ENCODE data around the gene NLRP6.
"Not testable (repeated sequence)": the region's sequence is repeated elsewhere in the genome, so short reads cannot be mapped to it uniquely, and the experiment has no call there.

The NLRP6 gene

DNA sequence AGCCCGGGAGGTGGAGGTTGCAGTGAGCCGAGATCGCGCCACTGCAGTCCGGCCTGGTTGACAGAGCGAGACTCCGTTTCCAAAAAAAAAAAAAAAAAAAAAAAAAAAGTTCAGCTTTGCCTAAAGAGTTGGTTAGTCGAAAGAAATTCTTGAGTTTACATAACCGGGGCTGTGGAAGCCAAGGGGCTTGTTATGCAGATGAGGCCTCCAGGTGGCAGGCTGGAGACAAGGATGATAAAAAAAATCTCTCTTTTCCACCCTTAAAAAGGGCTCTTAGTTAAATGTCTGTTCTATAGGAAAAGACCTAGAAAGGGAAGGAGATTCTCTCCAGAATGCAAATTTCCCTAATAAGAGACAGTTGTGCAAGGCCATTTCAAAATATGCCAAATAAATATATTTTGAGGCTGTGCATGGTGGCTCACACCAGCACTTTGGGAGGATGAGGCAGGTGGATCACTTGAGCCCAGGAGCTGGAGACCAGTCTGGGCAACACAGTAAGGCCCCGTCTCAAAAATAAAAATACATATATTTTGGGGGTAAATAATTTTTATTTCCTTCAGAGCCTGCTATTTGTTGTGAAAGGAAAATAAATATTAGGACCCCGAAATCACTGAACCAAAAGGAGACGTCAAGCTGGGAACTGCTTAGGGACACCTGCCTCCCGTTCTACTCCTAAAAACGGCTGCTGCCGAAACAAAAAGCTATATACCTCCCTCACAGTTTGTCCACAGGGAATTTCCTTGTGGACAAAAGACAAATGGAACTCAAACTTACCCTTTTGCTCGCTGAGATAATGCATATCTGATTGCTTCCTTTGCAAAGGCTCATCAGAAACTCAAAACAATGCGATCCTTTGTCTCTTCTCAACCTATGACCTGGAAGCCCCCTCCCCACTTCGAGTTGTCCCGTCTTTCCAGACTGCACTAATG lies 27.0 kb downstream of the NLRP6 start:
- in situ Hi-C loops (cut with HindIII; ENCODE audit: low sequenced_read_pairs): no loop called here

DNA sequence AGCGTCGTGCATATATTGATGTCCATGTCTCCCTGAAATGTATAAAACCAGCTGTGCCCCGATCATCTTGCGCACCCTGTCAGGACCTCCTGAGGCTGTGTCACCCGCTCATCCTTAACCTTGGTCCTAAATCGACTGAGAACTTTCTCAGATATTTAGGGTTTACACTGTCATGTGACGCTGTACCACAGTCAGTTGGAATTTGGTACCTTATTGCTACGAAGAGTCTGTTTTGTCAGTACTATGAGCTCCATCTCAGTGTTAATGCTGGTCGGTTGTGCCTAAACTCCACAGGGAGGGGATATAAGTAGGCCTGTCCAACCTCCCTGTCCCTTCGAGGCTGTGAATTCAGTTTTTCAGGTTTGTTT lies 27.6 kb downstream of the NLRP6 start:
- in situ Hi-C loops (cut with HindIII; ENCODE audit: low sequenced_read_pairs): no loop called here

DNA sequence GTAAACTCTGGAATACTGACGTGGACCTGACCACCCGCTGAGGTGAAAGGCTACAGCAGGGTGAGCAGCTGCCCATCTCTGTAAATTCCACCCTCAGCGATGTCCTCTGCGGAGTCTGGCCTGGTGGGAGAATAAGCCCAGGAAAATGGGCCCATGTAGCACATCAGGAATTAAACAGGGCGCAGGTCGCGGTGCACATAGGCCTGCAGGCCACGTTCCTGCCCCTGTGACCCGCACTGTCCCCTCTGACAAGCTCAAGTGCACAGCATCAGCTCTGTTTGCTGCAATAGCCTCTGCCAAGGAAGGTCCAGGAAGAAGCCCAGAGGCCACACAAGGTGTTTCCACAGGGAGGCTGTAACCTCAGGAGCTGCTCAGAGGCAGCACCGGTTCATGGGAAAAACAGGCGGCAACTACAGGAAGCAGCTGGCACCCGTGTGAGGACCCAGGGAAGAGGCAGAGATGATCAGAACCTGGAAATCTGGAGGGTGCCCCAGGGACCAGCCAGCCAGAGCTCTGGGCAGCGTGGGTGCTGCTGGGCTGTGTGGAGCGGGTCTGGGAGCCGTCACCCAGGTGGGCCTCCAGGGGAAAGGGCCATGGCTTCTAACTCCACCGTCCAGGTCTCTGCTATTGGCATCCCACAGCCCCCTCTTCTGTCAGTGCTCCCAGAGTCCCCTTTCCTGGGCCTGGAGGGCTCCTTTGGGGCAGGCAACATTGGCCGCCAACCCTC lies 28.6 kb downstream of the NLRP6 start:
- in situ Hi-C loops (cut with HindIII; ENCODE audit: low sequenced_read_pairs): no loop called here

DNA sequence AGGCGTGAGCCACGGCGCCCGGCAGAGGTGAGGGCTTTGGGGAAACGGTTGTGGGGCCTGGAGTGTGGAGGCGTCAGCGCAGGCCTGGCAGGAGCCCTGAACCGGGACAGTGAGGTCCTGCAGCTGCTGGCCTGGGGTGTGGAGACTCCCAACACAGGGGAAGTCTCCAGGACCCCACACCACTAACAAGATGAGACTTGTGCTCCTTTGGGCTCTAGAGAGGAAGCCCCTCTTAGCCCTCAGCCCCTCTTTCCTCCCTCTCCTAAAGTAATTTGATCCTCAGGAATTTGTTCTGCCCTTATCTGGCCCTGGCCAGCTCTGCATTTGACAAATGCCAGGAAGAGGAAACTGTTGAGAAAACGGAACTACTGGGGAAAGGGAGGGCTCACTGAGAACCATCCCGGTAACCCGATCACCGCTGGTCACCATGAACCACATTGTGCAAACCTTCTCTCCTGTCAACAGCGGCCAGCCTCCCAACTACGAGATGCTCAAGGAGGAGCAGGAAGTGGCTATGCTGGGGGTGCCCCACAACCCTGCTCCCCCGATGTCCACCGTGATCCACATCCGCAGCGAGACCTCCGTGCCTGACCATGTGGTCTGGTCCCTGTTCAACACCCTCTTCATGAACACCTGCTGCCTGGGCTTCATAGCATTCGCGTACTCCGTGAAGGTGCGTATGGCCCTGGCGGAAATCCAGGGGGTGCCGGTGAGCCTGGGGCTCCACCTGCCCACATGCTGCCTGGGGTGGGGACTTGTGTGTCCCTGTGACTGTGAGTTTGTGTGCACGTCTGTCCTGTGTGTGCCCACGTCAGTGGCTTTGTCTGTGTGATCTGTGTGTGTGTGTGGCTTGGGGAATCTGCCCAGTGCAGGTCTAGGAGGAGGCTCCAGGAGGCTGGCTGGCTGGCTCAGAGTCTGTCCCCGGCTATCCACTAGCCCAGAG lies 29.8 kb downstream of the NLRP6 start, which contains the start of gene IFITM2:
Gene IFITM2, plus strand, starts transcription at position 51 of the 943 bp plus-strand sequence. Its CDS starts 377 bp downstream, at position 428.
- in situ Hi-C loops (cut with HindIII; ENCODE audit: low sequenced_read_pairs): not testable (repeated sequence)

DNA sequence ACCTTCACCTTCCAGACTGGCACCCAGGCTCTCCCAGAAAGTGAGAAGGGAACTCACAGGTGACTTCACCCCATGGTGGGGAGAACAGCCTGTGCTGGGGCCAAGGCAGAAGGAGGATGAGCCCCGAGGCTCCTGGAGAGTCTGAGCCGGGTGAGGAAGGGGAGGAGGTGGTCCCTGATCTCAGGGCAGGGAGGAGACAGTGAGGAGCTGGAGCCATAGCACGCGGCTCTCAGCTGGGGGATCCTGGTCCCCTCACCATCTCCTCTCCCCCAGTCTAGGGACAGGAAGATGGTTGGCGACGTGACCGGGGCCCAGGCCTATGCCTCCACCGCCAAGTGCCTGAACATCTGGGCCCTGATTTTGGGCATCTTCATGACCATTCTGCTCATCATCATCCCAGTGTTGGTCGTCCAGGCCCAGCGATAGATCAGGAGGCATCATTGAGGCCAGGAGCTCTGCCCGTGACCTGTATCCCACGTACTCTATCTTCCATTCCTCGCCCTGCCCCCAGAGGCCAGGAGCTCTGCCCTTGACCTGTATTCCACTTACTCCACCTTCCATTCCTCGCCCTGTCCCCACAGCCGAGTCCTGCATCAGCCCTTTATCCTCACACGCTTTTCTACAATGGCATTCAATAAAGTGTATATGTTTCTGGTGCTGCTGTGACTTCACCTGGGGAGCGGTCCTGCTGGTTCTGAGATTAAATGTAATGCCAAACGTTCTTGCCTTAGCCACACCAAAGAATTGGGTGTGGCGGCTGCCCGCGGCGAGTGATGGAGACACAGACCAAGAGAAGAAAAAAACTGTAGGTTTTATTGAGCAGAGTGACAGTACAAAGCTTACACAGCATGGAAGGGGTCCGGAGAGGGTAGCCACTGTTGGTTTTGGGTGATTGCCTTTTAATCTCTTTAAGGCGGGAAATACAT lies 30.8 kb downstream of the NLRP6 start:
- in situ Hi-C loops (cut with HindIII; ENCODE audit: low sequenced_read_pairs): not testable (repeated sequence)

DNA sequence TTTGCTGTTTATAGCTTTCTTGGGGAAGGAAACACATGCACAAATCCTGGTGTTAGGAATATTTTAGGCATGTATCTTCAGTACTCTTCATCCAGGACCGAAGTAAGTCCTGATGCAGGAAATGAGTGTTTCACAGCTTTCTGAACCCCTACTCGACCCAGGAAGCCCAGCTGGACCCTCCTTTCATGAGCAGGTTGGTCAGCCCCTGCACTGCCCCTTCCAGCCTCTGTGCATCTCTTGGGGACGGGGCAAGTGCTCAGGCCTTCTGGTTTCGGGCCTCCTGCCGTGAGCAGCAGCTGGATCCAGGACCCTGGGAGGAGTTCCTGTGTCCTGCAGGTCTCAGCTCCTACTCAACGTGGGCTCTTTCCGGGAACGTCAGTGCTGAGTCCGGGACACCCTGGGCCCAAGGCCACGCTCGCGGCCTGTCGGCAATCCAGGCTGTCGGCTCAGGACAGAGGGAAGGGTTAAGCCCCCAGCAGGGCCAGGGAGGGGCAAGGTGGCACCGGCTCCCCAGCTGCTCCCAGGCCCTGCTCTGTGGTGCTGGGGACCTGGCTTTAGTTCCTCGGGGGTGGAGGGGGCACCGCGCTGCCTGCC lies 31.9 kb downstream of the NLRP6 start:
- in situ Hi-C loops (cut with HindIII; ENCODE audit: low sequenced_read_pairs): not testable (repeated sequence)

DNA sequence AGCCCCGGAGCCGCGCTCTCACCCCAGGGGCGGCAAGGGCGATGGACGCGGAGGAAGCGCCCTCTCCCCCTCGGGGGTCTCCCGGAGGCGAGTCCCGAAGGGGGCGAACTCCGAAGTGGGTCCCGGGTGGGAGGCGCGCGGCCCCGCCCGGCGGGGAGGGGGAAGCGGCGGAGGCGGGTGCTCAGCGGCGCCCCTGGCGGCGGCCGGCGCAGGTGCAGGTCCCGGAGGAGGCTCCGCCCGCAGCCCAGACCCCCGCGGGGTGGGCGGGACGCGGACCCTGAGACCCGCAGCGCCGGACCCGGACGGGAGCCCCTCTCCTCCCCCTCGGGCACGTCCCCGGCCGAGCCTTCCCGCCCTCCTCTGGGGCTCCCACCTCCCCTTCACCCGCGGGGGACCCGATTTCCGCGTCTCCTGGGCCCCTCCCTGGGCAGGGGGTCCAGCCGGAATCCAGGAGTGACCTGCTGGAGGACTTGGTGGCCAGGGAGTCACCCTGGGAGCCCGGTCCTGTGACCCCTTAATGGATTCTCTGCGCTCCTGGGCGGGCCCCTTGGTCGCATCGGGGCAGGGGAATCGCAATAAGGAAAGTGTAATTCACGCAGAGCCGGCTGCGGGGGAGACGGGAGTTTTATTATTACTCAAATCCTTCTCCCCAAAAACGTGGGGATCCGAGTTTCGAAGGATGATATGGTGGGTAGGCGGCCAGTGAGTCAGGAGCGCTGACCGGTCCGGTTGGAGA lies 33.0 kb downstream of the NLRP6 start:
- in situ Hi-C loops (cut with HindIII; ENCODE audit: low sequenced_read_pairs): not testable (repeated sequence)

DNA sequence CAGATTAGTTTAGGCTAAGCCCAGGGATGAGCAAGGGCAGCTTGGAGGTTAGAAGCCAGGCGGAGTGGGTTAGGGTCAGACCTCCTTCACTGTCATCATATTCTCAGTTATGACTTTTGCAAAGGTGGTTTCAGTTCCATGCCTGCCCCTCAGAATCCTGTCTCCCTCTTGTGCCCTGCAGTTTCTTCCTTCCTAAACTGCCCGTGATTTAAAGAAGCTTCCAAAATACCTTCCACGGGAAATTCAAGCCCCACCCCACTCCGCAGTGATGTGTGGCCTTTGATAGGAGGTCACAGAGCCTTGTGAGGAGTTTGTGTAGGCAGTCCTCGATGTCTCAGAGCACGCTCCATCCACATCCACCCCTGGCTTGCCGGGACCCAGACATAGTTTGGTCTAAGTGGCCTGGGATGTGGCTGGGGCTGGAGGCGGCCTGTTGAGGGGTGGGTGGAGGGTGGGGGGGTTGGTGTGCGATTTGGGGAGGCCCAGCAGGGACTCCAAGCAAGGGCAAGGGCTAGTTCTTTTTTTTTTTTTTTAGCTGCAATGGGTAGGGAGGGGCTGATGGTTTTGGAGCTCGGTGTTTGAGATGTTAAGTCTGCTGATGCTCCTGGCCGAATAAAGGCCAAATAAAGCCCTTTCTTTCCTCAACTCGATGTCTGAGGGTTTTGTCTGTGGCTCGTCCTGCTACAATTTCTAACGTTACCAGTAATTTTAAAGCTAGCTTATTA lies 34.0 kb downstream of the NLRP6 start:
- in situ Hi-C loops (cut with HindIII; ENCODE audit: low sequenced_read_pairs): no loop called here

DNA sequence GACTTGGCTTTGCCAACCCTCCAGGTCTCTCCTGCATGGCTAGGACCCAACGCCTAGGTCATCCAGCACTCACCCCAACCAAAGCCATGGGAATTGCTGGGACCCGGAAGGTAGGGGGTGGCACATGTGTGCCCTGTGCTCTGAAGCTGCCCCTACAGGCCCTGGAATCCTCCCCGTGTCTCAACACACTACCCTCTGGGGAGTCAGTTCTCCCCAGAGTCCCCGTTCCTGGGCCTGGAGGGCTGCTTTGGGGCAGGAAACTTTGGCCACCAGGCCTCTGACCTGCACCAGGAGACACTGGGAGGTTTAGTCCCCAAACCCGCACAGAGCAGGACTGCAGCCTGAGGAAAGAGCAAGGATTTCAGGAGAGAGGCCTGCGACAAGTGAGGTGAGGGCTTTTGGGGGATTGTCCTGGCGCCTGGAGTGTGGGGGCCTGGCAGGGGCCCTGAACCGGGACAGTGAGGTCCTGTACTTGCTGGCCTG lies 35.1 kb downstream of the NLRP6 start:
- in situ Hi-C loops (cut with HindIII; ENCODE audit: low sequenced_read_pairs): no loop called here

DNA sequence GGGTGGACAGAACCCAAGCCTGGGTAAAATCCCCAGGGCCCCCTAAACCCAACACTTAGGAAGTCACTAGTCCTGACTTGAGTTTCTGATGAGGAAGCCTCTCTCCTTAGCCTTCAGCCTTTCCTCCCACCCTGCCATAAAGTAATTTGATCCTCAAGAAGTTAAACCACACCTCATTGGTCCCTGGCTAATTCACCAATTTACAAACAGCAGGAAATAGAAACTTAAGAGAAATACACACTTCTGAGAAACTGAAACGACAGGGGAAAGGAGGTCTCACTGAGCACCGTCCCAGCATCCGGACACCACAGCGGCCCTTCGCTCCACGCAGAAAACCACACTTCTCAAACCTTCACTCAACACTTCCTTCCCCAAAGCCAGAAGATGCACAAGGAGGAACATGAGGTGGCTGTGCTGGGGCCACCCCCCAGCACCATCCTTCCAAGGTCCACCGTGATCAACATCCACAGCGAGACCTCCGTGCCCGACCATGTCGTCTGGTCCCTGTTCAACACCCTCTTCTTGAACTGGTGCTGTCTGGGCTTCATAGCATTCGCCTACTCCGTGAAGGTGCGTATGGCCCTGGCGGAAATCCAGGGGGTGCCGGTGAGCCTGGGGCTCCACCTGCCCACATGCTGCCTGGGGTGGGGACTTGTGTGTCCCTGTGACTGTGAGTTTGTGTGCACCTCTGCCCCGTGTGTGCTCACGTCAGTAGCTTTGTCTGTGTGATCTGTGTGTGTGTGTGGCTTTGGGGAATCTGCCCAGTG lies 35.8 kb downstream of the NLRP6 start, which contains the start of gene IFITM1:
Gene IFITM1, plus strand, starts transcription at position 254 of the 767 bp plus-strand sequence. Its CDS starts 131 bp downstream, at position 385.
- in situ Hi-C loops (cut with HindIII; ENCODE audit: low sequenced_read_pairs): no loop called here

DNA sequence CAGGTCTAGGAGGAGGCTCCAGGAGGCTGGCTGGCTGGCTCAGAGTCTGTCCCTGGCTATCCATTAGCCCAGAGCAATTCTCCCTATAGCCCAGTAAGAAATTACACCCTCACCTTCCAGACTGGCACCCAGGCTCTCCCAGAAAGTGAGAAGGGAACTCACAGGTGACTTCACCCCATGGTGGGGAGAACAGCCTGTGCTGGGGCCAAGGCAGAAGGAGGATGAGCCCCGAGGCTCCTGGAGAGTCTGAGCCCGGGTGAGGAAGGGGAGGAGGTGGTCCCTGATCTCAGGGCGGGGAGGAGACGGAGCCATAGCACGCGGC lies 36.3 kb downstream of the NLRP6 start:
- in situ Hi-C loops (cut with HindIII; ENCODE audit: low sequenced_read_pairs): not testable (repeated sequence)

DNA sequence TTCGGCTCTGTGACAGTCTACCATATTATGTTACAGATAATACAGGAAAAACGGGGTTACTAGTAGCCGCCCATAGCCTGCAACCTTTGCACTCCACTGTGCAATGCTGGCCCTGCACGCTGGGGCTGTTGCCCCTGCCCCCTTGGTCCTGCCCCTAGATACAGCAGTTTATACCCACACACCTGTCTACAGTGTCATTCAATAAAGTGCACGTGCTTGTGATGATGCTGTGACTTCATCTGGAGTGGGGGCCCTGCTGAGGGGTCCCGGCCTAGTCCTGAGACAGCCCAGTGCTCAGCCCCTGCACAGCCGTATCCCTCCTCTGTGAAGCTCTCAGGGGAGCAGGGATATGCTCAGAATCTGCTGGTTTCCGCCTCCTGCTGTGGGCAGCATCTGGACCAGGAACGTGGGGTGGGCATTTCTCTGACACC lies 36.9 kb downstream of the NLRP6 start:
- in situ Hi-C loops (cut with HindIII; ENCODE audit: low sequenced_read_pairs): no loop called here

DNA sequence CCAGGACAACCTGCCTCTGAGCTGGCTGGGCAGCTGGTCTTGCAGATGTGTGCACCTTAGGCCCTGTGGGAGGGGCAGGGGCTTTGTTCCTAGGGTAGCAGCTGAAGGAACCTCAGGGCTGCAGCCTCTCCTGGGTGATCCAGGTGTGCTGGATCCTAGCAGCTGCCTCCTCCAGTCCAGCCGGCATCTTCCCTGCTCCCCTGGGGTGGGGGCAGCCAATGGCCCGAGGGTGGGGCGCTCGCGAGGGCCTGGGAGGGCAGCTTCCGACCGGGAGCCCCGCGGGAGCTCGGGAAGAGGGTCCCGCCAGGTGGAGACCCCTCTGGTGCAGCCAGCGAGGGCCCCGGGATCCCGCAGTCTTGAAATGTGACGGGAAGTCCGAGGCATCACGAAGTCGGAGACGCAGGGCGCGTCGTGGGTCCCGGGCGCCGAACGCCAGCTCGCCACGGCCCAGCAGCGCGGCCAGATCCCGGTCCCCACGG lies 37.3 kb downstream of the NLRP6 start:
- in situ Hi-C loops (cut with HindIII; ENCODE audit: low sequenced_read_pairs): no loop called here

DNA sequence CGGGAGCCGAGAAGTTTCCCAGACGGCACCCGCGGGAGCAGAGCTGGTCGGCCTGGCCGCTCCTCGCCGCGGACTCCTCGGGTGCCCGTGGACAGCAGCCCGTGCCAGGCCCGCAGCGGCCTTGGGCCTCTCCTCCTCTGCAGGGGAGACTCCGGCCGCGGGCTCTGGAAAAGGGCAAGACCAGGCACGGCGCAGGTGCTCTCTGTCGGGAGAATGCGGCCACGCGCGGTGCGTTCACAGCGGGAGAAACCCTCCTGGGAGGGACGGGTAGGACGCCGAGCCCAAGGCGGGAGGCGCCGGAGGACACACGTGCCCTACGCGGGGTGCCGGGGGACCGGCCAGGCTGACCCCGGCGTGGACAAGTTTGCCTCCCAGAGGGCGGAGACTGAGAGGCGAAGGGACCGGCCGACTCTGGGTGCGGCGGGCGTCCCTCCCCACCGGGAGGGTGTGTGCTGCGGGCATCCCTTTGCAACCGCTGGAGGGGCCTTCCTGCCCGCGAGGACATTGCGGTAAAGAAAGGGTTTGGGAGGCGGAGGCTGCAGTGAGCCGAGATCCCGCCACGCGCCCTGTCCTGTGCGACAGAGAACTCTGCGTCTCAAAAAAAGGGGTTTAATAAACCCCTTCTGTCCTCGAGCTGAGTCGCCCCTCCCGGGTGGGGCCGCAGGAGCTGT lies 38.0 kb downstream of the NLRP6 start:
- in situ Hi-C loops (cut with HindIII; ENCODE audit: low sequenced_read_pairs): no loop called here

DNA sequence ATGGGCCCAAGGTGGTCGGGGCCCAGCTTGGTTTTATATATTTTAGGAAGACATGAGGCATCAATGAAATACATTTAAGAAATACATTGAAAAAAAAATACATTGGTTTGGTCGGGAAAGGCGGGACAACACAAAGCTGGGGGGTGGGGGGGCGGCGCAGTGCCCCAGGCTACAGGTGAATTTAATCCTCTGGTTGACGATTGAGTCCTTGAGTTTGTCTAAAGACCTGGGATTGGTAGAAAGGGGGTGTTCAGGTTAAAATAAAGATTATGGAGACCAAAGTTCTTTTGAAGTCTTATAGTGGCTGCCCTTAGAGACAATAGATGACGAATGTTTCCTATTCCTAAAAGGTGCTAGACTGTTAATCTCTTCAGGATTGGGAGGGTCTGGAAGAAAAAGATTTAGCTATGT lies 38.7 kb downstream of the NLRP6 start:
- in situ Hi-C loops (cut with HindIII; ENCODE audit: low sequenced_read_pairs): no loop called here

DNA sequence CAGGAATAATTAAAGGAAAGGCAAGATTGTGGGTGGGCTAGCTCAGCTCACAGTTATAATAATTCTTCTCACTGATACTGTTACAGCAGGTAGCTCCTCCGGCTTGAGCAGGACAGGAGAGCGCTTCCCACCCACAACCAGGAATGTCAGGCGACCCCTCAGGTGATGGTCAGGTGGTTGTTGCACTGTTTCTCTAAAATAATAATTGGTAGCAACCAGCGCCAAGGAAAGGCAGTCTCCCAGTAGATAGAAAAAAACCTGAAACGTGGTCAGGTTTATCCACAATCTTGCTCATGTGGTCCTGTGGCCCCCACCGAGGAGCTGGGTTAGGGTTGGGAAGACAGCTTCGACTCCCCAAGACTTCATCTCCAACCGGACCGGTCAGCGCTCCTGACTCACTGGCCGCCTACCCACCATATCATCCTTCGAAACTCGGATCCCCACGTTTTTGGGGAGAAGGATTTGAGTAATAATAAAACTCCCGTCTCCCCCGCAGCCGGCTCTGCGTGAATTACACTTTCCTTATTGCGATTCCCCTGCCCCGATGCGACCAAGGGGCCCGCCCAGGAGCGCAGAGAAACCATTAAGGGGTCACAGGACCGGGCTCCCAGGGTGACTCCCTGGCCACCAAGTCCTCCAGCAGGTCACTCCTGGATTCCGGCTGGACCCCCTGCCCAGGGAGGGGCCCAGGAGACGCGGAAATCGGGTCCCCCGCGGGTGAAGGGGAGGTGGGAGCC lies 39.6 kb downstream of the NLRP6 start:
- in situ Hi-C loops (cut with HindIII; ENCODE audit: low sequenced_read_pairs): not testable (repeated sequence)

Data from DLD1 (cell line).